CD4-positive, alpha-beta T cell treated with Interleukin-21 for 1 hour (primary cell): Measurements from ENCODE around the gene MTF1.

Experiments used
- DNase-seq: peaks from one replicate; pipeline ENCODE4 v3.0.0-alpha.2; 2020

MTF1 gene

GRCh38 chr1:37866491-37866890, 7.1 kb upstream of the MTF1 start:
- no peak for DNase-seq

GRCh38 chr1:37865348-37866120, 6.1 kb upstream of the MTF1 start:
- DNase-seq: no peak

- no peak for DNase-seq
These were observed 2.9 kb upstream of the MTF1 start for GRCh38 chr1:37862330-37862729.

- DNase-seq: no peak
These were observed 1.8 kb upstream of the MTF1 start for GRCh38 chr1:37861151-37861550.

GRCh38 chr1:37860346-37860666, 914 bp upstream of the MTF1 start:
- no peak for DNase-seq

GRCh38 chr1:37858931-37859506, 373 bp downstream of the MTF1 start:
- no peak for DNase-seq

- no peak for DNase-seq
These were observed 5.0 kb downstream of the MTF1 start for GRCh38 chr1:37854406-37854805.

- DNase-seq: no peak
These were observed 6.2 kb downstream of the MTF1 start for GRCh38 chr1:37853157-37853556.

GRCh38 chr1:37851782-37852210, 7.6 kb downstream of the MTF1 start:
- no peak for DNase-seq

GRCh38 chr1:37851262-37851661, 8.1 kb downstream of the MTF1 start:
- DNase-seq: no peak

GRCh38 chr1:37850352-37850955, 8.9 kb downstream of the MTF1 start:
- DNase-seq: no peak

- DNase-seq: no peak
These were observed 9.9 kb downstream of the MTF1 start for GRCh38 chr1:37849480-37849879.

- DNase-seq: no peak
These were observed 12.6 kb downstream of the MTF1 start for GRCh38 chr1:37846647-37847339.

- DNase-seq: no peak
These were observed 13.6 kb downstream of the MTF1 start for GRCh38 chr1:37845786-37846185.

GRCh38 chr1:37845049-37845646, 14.2 kb downstream of the MTF1 start:
- DNase-seq: no peak

GRCh38 chr1:37844536-37844935, 14.9 kb downstream of the MTF1 start:
- DNase-seq: no peak

GRCh38 chr1:37841652-37842051, 17.7 kb downstream of the MTF1 start:
- DNase-seq: no peak

GRCh38 chr1:37840711-37841110, 18.7 kb downstream of the MTF1 start:
- DNase-seq: no peak

GRCh38 chr1:37839676-37840075, 19.7 kb downstream of the MTF1 start:
- no peak for DNase-seq

GRCh38 chr1:37836788-37837187, 22.6 kb downstream of the MTF1 start:
- DNase-seq: no peak

GRCh38 chr1:37831809-37832208, 27.6 kb downstream of the MTF1 start:
- no peak for DNase-seq

GRCh38 chr1:37831109-37831508, 28.3 kb downstream of the MTF1 start:
- no peak for DNase-seq

- no peak for DNase-seq
These were observed 30.9 kb downstream of the MTF1 start for GRCh38 chr1:37828410-37829074.
